ENCODE results near the gene TET1. TPM values are rescaled to one million over a fixed set of nuclear protein-coding genes. Genes with fewer than 3 reads are reported as not detected.
A peak's percentile ranks its signal among the peaks of the same experiment; 100 is the strongest.

Gene TET1
- total RNA-seq, 1 experiment from 2014 or later: 2.3 TPM

DNA sequence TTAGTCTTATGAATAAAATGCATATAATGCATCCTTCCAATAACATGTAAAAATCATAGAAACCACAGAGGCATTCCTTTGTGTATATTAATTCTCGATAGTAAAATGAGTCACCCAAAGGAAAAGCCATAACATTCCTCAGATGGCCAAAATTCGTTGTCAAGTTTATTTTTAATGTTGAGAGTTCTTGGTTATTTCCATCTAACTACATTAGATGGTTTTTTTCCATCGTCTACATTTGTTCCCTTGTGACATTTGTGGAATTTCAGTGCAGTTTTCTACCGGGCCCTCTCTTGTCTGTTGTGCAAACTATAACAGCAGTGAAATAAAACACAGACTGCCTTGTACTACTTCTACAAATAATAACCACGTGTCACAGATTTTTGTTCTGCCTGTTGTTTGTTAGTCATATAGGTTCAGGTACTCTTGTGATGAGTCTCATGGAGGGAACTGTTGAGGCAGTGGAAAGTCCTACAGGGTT lies 106.2 kb downstream of the TET1 start:
- ATAC-seq (peak; percentile 89), DNase-seq (ENCODE audit: low read depth, low spot score) (peak; percentile 33)
- Histone ChIP-seq H3K27me3 (ENCODE audit: control insufficient read depth, insufficient read depth, low read length) (no peaks in the 10 kb centered on the region), H3K4me3 (ENCODE audit: low read depth in 2 of 2, low read length in 2 of 2) (no peak overlapping the region), H3K4me1 (ENCODE audit: control insufficient read depth, insufficient read depth, low read length) (peaks cover 9% of the 10 kb centered on the region; the same call in 1 of the 2 replicates), H3K36me3 (ENCODE audit: control insufficient read depth, insufficient read depth, low read length) (no peaks in the 10 kb centered on the region), H3K9me3 (ENCODE audit: control insufficient read depth, insufficient read depth, low read depth, low read length) (no peaks in the 10 kb centered on the region), H3K27ac (ENCODE audit: low read length) (peak overlapping the region; percentile 36; the same call in 1 of the 2 replicates)
- intact Hi-C loops (cut with micrococcal nuclease; ENCODE audit: unreplicated experiment) (no loop called here), in situ Hi-C loops (cut with HindIII; ENCODE audit: low pct_unique_long_range_greater_than_20kb, low sequenced_read_pairs) (no loop called here)
- BruUV-seq (replicated peaks): no TSS peak
- CTCF ChIA-PET: no interaction called here
- POLR2A ChIA-PET: no interaction called here
- TF ChIP-seq, protein P1, sequence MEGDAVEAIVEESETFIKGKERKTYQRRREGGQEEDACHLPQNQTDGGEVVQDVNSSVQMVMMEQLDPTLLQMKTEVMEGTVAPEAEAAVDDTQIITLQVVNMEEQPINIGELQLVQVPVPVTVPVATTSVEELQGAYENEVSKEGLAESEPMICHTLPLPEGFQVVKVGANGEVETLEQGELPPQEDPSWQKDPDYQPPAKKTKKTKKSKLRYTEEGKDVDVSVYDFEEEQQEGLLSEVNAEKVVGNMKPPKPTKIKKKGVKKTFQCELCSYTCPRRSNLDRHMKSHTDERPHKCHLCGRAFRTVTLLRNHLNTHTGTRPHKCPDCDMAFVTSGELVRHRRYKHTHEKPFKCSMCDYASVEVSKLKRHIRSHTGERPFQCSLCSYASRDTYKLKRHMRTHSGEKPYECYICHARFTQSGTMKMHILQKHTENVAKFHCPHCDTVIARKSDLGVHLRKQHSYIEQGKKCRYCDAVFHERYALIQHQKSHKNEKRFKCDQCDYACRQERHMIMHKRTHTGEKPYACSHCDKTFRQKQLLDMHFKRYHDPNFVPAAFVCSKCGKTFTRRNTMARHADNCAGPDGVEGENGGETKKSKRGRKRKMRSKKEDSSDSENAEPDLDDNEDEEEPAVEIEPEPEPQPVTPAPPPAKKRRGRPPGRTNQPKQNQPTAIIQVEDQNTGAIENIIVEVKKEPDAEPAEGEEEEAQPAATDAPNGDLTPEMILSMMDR (IDR thresholded peaks at IDR 0.05): no peak
- TF ChIP-seq REST (IDR thresholded peaks at IDR 0.05; ENCODE audit: insufficient read depth in 1 of 2, low read depth in 2 of 2, low read length in 1 of 2) (no peak), POLR2AphosphoS5 (IDR thresholded peaks at IDR 0.05; ENCODE audit: low read depth, low read length) (no peak), SIN3A (IDR thresholded peaks at IDR 0.05; ENCODE audit: borderline replicate concordance, insufficient read depth, low read depth, low read length) (no peak), TCF7L2 (IDR thresholded peaks at IDR 0.05; ENCODE audit: low read depth, low read length) (no peak)

DNA sequence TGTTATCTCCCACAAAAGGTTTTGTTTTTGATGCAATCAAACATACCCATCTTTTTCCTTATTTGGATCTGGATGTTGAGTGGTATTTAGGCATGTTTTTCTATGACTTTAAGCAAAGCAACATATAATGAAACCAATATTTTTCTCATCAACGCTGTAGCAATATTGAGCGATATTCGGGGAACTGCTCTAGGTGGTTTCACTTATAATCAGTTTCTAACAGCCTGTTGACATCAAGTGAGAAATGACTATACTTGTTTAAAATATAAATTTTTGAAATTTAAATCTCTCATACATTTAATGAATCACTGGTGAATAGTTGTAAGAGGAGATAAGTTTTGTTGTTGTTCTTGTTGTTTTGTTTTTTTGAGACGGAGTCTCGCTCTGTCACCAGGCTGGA lies 108.1 kb downstream of the TET1 start:
- intact Hi-C loops (cut with micrococcal nuclease; ENCODE audit: unreplicated experiment): no loop called here
- ChIA-PET POLR2A (no interaction called here), CTCF (no interaction called here)
- TF ChIP-seq REST (IDR thresholded peaks at IDR 0.05; ENCODE audit: insufficient read depth in 1 of 2, low read depth in 2 of 2, low read length in 1 of 2) (no peak), POLR2AphosphoS5 (IDR thresholded peaks at IDR 0.05; ENCODE audit: low read depth, low read length) (no peak), SIN3A (IDR thresholded peaks at IDR 0.05; ENCODE audit: borderline replicate concordance, insufficient read depth, low read depth, low read length) (no peak), TCF7L2 (IDR thresholded peaks at IDR 0.05; ENCODE audit: low read depth, low read length) (no peak)
- TF ChIP-seq, protein P1 (IDR thresholded peaks at IDR 0.05): no peak
- peaks cover 9% of the 10 kb centered on the region; the same call in 1 of the 2 replicates for H3K4me1 ChIP-seq (ENCODE audit: control insufficient read depth, insufficient read depth, low read length)
- ATAC-seq (no peak), DNase-seq (ENCODE audit: low read depth, low spot score) (no peak)
- no peaks in the 10 kb centered on the region for H3K27me3 ChIP-seq (ENCODE audit: control insufficient read depth, insufficient read depth, low read length)
- in situ Hi-C loops (cut with HindIII; ENCODE audit: low pct_unique_long_range_greater_than_20kb, low sequenced_read_pairs): no loop called here
- H3K4me3 ChIP-seq (ENCODE audit: low read depth in 2 of 2, low read length in 2 of 2): no peak overlapping the region
- H3K36me3 ChIP-seq (ENCODE audit: control insufficient read depth, insufficient read depth, low read length): no peaks in the 10 kb centered on the region
- no peaks in the 10 kb centered on the region for H3K9me3 ChIP-seq (ENCODE audit: control insufficient read depth, insufficient read depth, low read depth, low read length)
- no peak overlapping the region for H3K27ac ChIP-seq (ENCODE audit: low read length)
- BruUV-seq (replicated peaks): no TSS peak

All from Panc1 (cell line).